Panc1 (cell line): ENCODE measurements around the gene GLE1. TPM values are rescaled to one million over a fixed set of nuclear protein-coding genes. Genes with fewer than 3 reads are reported as not detected.

ENCODE experiments used
- ATAC-seq: fragments of 200-7000 bp; cut with Tn5 transposase; 2 replicates; pipeline ENCODE4 v1.9.1; 2020; ENCODE audit warnings: mild to moderate bottlenecking, moderate library complexity
- BruUV-seq: library from RNA; stranded (reverse); fragments of 400-500 nt; replicated peaks from 2 replicates; lab custom pipeline; 2021; lab: Mats Ljungman, UMichigan
- CTCF ChIA-PET: fragments of 300-600 bp; sonication (Branson Sonifier 250); formaldehyde crosslinking; loops from one replicate; lab custom pipeline; 2022; ENCODE audit warnings: antibody characterized with exemption; lab: Charles Lee
- POLR2A ChIA-PET: fragments of 300-600 bp; sonication (Branson Sonifier 250); formaldehyde crosslinking; loops from one replicate; lab custom pipeline; 2022; ENCODE audit warnings: antibody characterized with exemption; lab: Charles Lee
- DNase-seq: peaks from one replicate; pipeline ENCODE4 v3.0.0-alpha.2; 2010; ENCODE audit warnings: low read depth, low spot score
- H3K27ac ChIP-seq: 2 replicates; pipeline ENCODE4 v1.5.1; 2011; ENCODE audit warnings: mild to moderate bottlenecking, low read length, inconsistent platforms
- H3K27me3 ChIP-seq: fragments of 200-500 bp; sonication (Bioruptor generic); 2 replicates; pipeline ENCODE4 v1.6.0; 2014; ENCODE audit warnings: low read length, inconsistent platforms; ENCODE audit not compliant: control insufficient read depth, insufficient read depth
- H3K36me3 ChIP-seq: fragments of 200-500 bp; sonication (Bioruptor generic); 2 replicates; pipeline ENCODE4 v1.5.1; 2014; ENCODE audit warnings: inconsistent platforms, mild to moderate bottlenecking, low read length, moderate library complexity; ENCODE audit not compliant: control insufficient read depth, insufficient read depth
- H3K4me1 ChIP-seq: 2 replicates; pipeline ENCODE4 v1.5.1; 2011; ENCODE audit warnings: inconsistent platforms, mild to moderate bottlenecking, low read length, moderate library complexity; ENCODE audit not compliant: control insufficient read depth, insufficient read depth
- H3K4me3 ChIP-seq, 2 experiments: 2 replicates each; pipeline ENCODE4 v1.5.1; 2011 to 2012; ENCODE audit warnings: low read depth in 2 of 2, low read length in 2 of 2, mild to moderate bottlenecking in 2 of 2, inconsistent platforms in 1 of 2, moderate library complexity in 1 of 2
- H3K9me3 ChIP-seq: fragments of 200-500 bp; sonication (Bioruptor generic); 2 replicates; pipeline ENCODE4 v1.5.1; 2014; ENCODE audit warnings: low read depth, mild to moderate bottlenecking, inconsistent platforms, low read length, moderate library complexity; ENCODE audit not compliant: control insufficient read depth, insufficient read depth
- CTCF ChIP-seq: fragments of 450-650 bp; IDR thresholded peaks from 2 replicates; pipeline ENCODE4 v1.5.1; 2017; ENCODE audit warnings: mild to moderate bottlenecking
- POLR2AphosphoS5 ChIP-seq: IDR thresholded peaks from 2 replicates; pipeline ENCODE4 v1.6.1; 2012; ENCODE audit warnings: mild to moderate bottlenecking, low read depth, low read length, moderate library complexity
- SIN3A ChIP-seq: IDR thresholded peaks from 2 replicates; pipeline ENCODE4 v1.6.1; 2012; ENCODE audit warnings: low read depth, mild to moderate bottlenecking, low read length, moderate library complexity, borderline replicate concordance; ENCODE audit not compliant: insufficient read depth
- TCF7L2 ChIP-seq: IDR thresholded peaks from 2 replicates; pipeline ENCODE4 v1.6.1; 2011; ENCODE audit warnings: mild to moderate bottlenecking, low read depth, low read length, inconsistent platforms
- in situ Hi-C: cut with HindIII; loops from 2 replicates; pipeline ENCODE4 v1.10.0; 2016; ENCODE audit warnings: low sequenced_read_pairs, low pct_unique_long_range_greater_than_20kb
- intact Hi-C: fragments of 100-400 bp; cut with micrococcal nuclease; formaldehyde crosslinking; loops from one replicate; pipeline ENCODE4 v1.10.0; 2022; ENCODE audit not compliant: unreplicated experiment
- total RNA-seq: library from RNA; stranded (reverse); gene quantifications from one replicate; pipeline ENCODE4 v1.2.1, GENCODE V29; 2021; ENCODE audit not compliant: unreplicated experiment
- TF ChIP-seq, protein P1 (sequence below), 2 experiments: IDR thresholded peaks; 2 replicates each; pipeline ENCODE4 v1.6.1; 2011 to 2012; ENCODE audit warnings: low read depth in 2 of 2, control low read depth in 1 of 2, low read length in 1 of 2, mild to moderate bottlenecking in 1 of 2, moderate library complexity in 1 of 2; ENCODE audit not compliant: insufficient read depth in 1 of 2

GLE1 gene
- total RNA-seq, 1 experiment from 2014 or later: 25.9 TPM

GRCh38 chr9:128494746-128495129, 9.8 kb upstream of the GLE1 start:
- DNase-seq: no peak
- no peaks in the 10 kb centered on the region for H3K4me1 ChIP-seq
- BruUV-seq: no TSS peak
- no peak overlapping the region for H3K27ac ChIP-seq
- no peaks in the 10 kb centered on the region for H3K27me3 ChIP-seq
- intact Hi-C loops: no loop called here
- ChIA-PET POLR2A (no interaction called here), CTCF (no interaction called here)
- in situ Hi-C loops: no loop called here
- no peak for ATAC-seq
- H3K9me3 ChIP-seq: no peaks in the 10 kb centered on the region
- no peak overlapping the region for H3K4me3 ChIP-seq
- H3K36me3 ChIP-seq: peaks cover 2% of the 10 kb centered on the region
- TF ChIP-seq, protein P1, sequence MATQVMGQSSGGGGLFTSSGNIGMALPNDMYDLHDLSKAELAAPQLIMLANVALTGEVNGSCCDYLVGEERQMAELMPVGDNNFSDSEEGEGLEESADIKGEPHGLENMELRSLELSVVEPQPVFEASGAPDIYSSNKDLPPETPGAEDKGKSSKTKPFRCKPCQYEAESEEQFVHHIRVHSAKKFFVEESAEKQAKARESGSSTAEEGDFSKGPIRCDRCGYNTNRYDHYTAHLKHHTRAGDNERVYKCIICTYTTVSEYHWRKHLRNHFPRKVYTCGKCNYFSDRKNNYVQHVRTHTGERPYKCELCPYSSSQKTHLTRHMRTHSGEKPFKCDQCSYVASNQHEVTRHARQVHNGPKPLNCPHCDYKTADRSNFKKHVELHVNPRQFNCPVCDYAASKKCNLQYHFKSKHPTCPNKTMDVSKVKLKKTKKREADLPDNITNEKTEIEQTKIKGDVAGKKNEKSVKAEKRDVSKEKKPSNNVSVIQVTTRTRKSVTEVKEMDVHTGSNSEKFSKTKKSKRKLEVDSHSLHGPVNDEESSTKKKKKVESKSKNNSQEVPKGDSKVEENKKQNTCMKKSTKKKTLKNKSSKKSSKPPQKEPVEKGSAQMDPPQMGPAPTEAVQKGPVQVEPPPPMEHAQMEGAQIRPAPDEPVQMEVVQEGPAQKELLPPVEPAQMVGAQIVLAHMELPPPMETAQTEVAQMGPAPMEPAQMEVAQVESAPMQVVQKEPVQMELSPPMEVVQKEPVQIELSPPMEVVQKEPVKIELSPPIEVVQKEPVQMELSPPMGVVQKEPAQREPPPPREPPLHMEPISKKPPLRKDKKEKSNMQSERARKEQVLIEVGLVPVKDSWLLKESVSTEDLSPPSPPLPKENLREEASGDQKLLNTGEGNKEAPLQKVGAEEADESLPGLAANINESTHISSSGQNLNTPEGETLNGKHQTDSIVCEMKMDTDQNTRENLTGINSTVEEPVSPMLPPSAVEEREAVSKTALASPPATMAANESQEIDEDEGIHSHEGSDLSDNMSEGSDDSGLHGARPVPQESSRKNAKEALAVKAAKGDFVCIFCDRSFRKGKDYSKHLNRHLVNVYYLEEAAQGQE (IDR thresholded peaks at IDR 0.05; ENCODE audit: insufficient read depth in 1 of 2, low read depth in 2 of 2, low read length in 1 of 2): no peak
- TF ChIP-seq POLR2AphosphoS5 (no peak), TCF7L2 (no peak), SIN3A (no peak), CTCF (no peak)

GRCh38 chr9:128495296-128495695, 9.2 kb upstream of the GLE1 start:
- TF ChIP-seq TCF7L2 (no peak), SIN3A (no peak), POLR2AphosphoS5 (no peak), CTCF (no peak)
- TF ChIP-seq, protein P1 (IDR thresholded peaks at IDR 0.05; ENCODE audit: insufficient read depth in 1 of 2, low read depth in 2 of 2, low read length in 1 of 2): no peak
- DNase-seq: no peak
- no TSS peak for BruUV-seq
- Histone ChIP-seq H3K9me3 (no peaks in the 10 kb centered on the region), H3K27me3 (no peaks in the 10 kb centered on the region), H3K27ac (no peak overlapping the region), H3K4me3 (no peak overlapping the region), H3K36me3 (peaks cover 2% of the 10 kb centered on the region), H3K4me1 (no peaks in the 10 kb centered on the region)
- ATAC-seq: no peak
- in situ Hi-C loops: no loop called here
- CTCF ChIA-PET: no interaction called here
- intact Hi-C loops: no loop called here
- POLR2A ChIA-PET: no interaction called here
